Lung (tissue), 12 donors: ENCODE data around the gene PASK. TPM values are rescaled to one million over a fixed set of nuclear protein-coding genes. Genes with fewer than 3 reads are reported as not detected.

Source experiments
- ATAC-seq: fragments of 200-7000 bp; cut with Tn5 transposase; one replicate; pipeline ENCODE4 v1.9.1; 2020; ENCODE audit warnings: moderate number of reproducible peaks; ENCODE audit not compliant: insufficient read depth, low FRiP score
- DNase-seq, 3 donors: peaks; one replicate each; pipeline ENCODE4 v3.0.0-alpha.2; 2013 to 2017
- H3K27ac ChIP-seq, 2 donors: one replicate each; pipeline ENCODE4 v1.5.1; 2013; ENCODE audit warnings: mild to moderate bottlenecking in 2 of 2, moderate library complexity in 2 of 2, control low read depth in 1 of 2, inconsistent platforms in 1 of 2, low read depth in 1 of 2, low read length in 1 of 2
- H3K27me3 ChIP-seq, 3 donors: one replicate each; pipeline ENCODE4 v1.5.1; 2013; ENCODE audit warnings: low read length in 2 of 3; ENCODE audit not compliant: control insufficient read depth in 3 of 3, insufficient read depth in 3 of 3
- H3K36me3 ChIP-seq, 4 donors: one replicate each; pipeline ENCODE4 v1.5.1; 2013; ENCODE audit warnings: low read length in 4 of 4, mild to moderate bottlenecking in 1 of 4, moderate library complexity in 1 of 4; ENCODE audit not compliant: control insufficient read depth in 4 of 4, insufficient read depth in 4 of 4
- H3K4me1 ChIP-seq, 5 donors: one replicate each; pipeline ENCODE4 v1.5.1; 2013; ENCODE audit warnings: low read length in 5 of 5, mild to moderate bottlenecking in 2 of 5, moderate library complexity in 1 of 5; ENCODE audit not compliant: control insufficient read depth in 5 of 5, insufficient read depth in 5 of 5
- H3K4me3 ChIP-seq: one replicate; pipeline ENCODE4 v1.5.1; 2013; ENCODE audit warnings: mild to moderate bottlenecking, control low read depth, moderate library complexity
- H3K9ac ChIP-seq, 2 donors: one replicate each; pipeline ENCODE4 v1.5.1; 2013; ENCODE audit warnings: low read length in 2 of 2, control low read depth in 1 of 2; ENCODE audit not compliant: insufficient read depth in 1 of 2
- H3K9me3 ChIP-seq, 4 donors: one replicate each; pipeline ENCODE4 v1.5.1; 2013; ENCODE audit warnings: low read length in 3 of 4, mild to moderate bottlenecking in 1 of 4, moderate library complexity in 1 of 4; ENCODE audit not compliant: control insufficient read depth in 4 of 4, insufficient read depth in 3 of 4
- WGBS, 2 donors: extraction: QIAGEN DNeasy Blood & Tissue Kit; methylation state at CpG; one replicate each; pipeline ENCODE4 v1.1.7; 2013; 5-methylcytosine and 5-hydroxymethylcytosine counted together
- polyA plus RNA-seq, 2 donors: library from polyadenylated mRNA; stranded (reverse); fragments of 200-250 nt; gene quantifications; one replicate each; pipeline ENCODE4 v1.2.1, GENCODE V29; 2013
- total RNA-seq, 2 donors: library from RNA; depleted of rRNA in 1 of 2; stranded (reverse); fragments of >200 nt in 1 of 2; gene quantifications; one replicate each; pipeline ENCODE4 v1.2.1, GENCODE V29; 2014 to 2021
- TF ChIP-seq, protein P1 (sequence below): IDR thresholded peaks from 2 replicates; pipeline ENCODE4 v1.5.1; 2012; ENCODE audit warnings: mild to moderate bottlenecking; ENCODE audit errors: control extremely low read depth, extremely low read depth
- donor health status: control.
- donor health status: control.
- donor health status: Bipolar disorder and iron deficiency.
- donor health status: healthy.
- donor health status: DM: yes; HTN: yes; CAD: no.

The PASK gene
- total and polyA plus RNA-seq, 4 donors: 3.5 to 21.8 (median 13.2) TPM

DNA sequence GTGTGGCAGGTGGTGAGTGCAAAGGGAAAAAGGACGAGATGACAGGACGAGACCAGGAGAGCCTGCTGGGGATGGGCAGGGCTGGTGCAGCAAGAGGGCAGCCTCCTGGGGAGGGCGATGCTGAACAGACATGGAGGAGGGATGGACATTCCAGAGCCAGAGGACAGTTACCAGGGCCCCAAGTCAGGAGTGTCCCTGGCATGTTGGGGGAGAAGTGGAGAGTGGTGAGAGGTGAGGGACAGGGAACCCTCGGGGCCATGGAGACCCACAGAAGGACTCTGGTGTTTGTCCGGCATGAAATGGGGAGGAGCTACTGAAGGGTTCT lies 66.2 kb downstream of the PASK start:
- no peak for DNase-seq
- Histone ChIP-seq H3K9me3 (no peaks in the 10 kb centered on the region), H3K36me3 (peaks cover 13 to 27% (median 16%) of the 10 kb centered on the region in 4 donors), H3K9ac (no peak overlapping the region), H3K4me1 (peaks cover 0 to 12% (median 0%) of the 10 kb centered on the region in 5 donors), H3K27ac (peak overlapping the region in 1 of 2 donors; percentile 4), H3K4me3 (no peak overlapping the region), H3K27me3 (no peaks in the 10 kb centered on the region)
- WGBS, 2 donors: 85 to 89% methylated on average over 5 of the region's 5 CpGs
- ATAC-seq: no peak
- TF ChIP-seq, protein P1, sequence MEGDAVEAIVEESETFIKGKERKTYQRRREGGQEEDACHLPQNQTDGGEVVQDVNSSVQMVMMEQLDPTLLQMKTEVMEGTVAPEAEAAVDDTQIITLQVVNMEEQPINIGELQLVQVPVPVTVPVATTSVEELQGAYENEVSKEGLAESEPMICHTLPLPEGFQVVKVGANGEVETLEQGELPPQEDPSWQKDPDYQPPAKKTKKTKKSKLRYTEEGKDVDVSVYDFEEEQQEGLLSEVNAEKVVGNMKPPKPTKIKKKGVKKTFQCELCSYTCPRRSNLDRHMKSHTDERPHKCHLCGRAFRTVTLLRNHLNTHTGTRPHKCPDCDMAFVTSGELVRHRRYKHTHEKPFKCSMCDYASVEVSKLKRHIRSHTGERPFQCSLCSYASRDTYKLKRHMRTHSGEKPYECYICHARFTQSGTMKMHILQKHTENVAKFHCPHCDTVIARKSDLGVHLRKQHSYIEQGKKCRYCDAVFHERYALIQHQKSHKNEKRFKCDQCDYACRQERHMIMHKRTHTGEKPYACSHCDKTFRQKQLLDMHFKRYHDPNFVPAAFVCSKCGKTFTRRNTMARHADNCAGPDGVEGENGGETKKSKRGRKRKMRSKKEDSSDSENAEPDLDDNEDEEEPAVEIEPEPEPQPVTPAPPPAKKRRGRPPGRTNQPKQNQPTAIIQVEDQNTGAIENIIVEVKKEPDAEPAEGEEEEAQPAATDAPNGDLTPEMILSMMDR: no peak

DNA sequence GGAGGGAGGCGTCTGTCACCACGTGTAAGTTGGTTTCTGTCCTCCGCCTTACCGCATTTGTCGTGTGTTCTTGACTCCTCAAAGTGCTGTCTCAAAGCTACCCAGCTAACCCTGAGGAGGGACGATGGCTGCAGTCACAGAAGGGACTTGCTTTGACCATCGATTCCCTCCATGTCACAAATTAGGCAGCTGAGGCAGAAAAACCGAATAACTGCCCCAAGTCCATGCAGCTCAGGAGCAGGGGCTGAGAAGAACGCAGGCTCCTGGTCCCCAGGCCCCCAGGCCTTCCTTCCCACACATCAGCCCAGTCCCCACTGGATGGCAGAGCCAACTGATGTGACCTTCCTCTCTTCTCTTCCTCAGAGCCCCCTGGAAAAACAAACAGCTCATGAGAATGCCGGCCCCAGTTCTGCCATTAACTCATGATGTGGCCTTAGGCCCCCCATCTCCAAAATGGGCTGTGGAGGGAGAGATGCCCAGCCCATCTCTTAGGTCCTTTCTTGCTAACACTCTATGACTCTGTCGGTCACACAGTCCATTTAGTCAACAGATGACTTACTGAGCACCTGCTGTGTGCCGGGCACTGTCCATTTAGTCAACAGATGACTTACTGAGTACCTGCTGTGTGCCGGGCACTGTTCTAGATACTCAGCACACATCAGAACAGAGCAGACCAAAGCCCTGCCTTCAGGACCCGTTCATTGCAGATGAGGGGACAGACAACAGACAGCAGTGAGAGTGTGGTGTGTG lies 66.8 kb downstream of the PASK start:
- Histone ChIP-seq H3K4me3 (no peak overlapping the region), H3K4me1 (peaks cover 0 to 12% (median 0%) of the 10 kb centered on the region in 5 donors), H3K27ac (no peak overlapping the region), H3K9me3 (no peaks in the 10 kb centered on the region), H3K27me3 (no peaks in the 10 kb centered on the region), H3K36me3 (peaks cover 8 to 21% (median 12%) of the 10 kb centered on the region in 4 donors), H3K9ac (no peak overlapping the region)
- ATAC-seq: no peak
- TF ChIP-seq, protein P1: no peak
- WGBS, 2 donors: 84 to 88% methylated on average over 14 of the region's 14 CpGs
- DNase-seq: no peak

DNA sequence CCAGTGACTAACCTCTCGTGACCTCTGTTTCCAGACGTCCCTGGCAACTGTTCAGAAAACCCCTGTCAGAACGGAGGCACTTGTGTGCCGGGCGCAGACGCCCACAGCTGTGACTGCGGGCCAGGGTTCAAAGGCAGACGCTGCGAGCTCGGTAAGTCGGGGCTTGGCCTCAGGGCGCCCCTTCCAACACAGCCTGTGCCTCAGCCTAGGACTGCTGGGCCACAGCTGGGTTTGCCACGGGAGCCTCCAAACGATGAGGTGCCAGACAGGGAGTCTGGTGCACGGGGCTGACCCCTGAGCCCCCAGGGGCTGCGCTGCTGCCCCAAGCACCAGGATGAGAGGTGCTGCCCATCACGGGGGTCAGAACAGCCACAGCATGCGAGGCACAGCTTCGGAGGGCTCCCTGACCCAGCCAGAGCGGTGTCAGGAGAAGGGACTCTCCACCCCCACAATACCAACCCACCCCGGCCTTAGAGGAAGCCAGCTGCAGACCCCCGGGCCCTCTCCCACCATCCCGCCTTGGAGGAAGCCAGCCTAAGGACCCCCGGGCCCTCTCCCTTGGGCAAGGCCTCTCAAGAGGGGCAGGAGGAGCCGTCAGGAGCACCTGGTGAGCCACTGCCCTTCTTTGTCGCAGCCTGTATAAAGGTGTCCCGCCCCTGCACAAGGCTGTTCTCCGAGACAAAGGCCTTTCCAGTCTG lies 67.5 kb downstream of the PASK start:
- Histone ChIP-seq H3K4me1 (peaks cover 0 to 12% (median 0%) of the 10 kb centered on the region in 5 donors), H3K27ac (peak overlapping the region in 1 of 2 donors; percentile 41), H3K9ac (no peak overlapping the region), H3K27me3 (no peaks in the 10 kb centered on the region), H3K36me3 (peaks cover 5 to 14% (median 8%) of the 10 kb centered on the region in 4 donors), H3K9me3 (no peaks in the 10 kb centered on the region), H3K4me3 (no peak overlapping the region)
- DNase-seq (no peak), ATAC-seq (peak; percentile 10)
- TF ChIP-seq, protein P1: no peak
- 68 to 82% methylated on average over 28 of the region's 28 CpGs for WGBS, 2 donors
